Suprapubic skin (tissue), 4 donors: ENCODE results near the gene GIT1. TPM values are rescaled to one million over a fixed set of nuclear protein-coding genes. Genes with fewer than 3 reads are reported as not detected.

Source experiments
- DNase-seq, 2 donors: peaks; one replicate each; pipeline ENCODE4 v3.0.0-alpha.2; 2019; ENCODE audit warnings: low spot score in 2 of 2
- H3K27ac ChIP-seq: fragments of 200-600 bp; sonication (generic); one replicate; pipeline ENCODE4 v1.5.1; 2019
- H3K27me3 ChIP-seq: fragments of 200-600 bp; sonication (generic); one replicate; pipeline ENCODE4 v1.5.1; 2019
- H3K36me3 ChIP-seq: fragments of 200-600 bp; sonication (generic); one replicate; pipeline ENCODE4 v1.5.1; 2019
- H3K4me1 ChIP-seq: fragments of 200-600 bp; sonication (generic); one replicate; pipeline ENCODE4 v1.5.1; 2019
- H3K4me3 ChIP-seq: fragments of 200-600 bp; sonication (generic); one replicate; pipeline ENCODE4 v1.5.1; 2019; ENCODE audit warnings: mild to moderate bottlenecking
- H3K9me3 ChIP-seq: fragments of 200-600 bp; sonication (generic); one replicate; pipeline ENCODE4 v1.5.1; 2019
- EP300 ChIP-seq: sonication (generic); formaldehyde crosslinking; IDR thresholded peaks from one replicate; pipeline ENCODE4 v1.6.1; 2017; ENCODE audit warnings: antibody characterized with exemption
- POLR2A ChIP-seq, 2 donors: fragments of 450-650 bp; IDR thresholded peaks; one replicate each; pipeline ENCODE4 v1.6.1; 2017; ENCODE audit warnings: antibody characterized with exemption in 2 of 2, mild to moderate bottlenecking in 2 of 2, moderate library complexity in 2 of 2
- POLR2AphosphoS5 ChIP-seq, 3 donors: sonication (generic); formaldehyde crosslinking; IDR thresholded peaks; one replicate each; pipeline ENCODE4 v1.6.1; 2017; ENCODE audit warnings: antibody characterized with exemption in 3 of 3
- WGBS: methylation state at CpG from one replicate; pipeline ENCODE4 v1.1.5; 2018; 5-methylcytosine and 5-hydroxymethylcytosine counted together
- total RNA-seq, 4 donors: library from RNA; depleted of rRNA; stranded (reverse); fragments of >200 nt; gene quantifications; one replicate each; pipeline ENCODE4 v1.1.0, GENCODE V29; 2016
- TF ChIP-seq, protein P1 (sequence below), 2 donors: fragments of 200-600 bp in 1 of 2; fragments of 450-650 bp in 1 of 2; sonication (generic) in 1 of 2; IDR thresholded peaks; one replicate each; pipeline ENCODE4 v1.5.1; 2016 to 2019; ENCODE audit warnings: antibody characterized with exemption in 2 of 2, mild to moderate bottlenecking in 1 of 2, moderate library complexity in 1 of 2

The GIT1 gene
- total RNA-seq, result 100 to 1,000 TPM in 2 of 4 donors, 10 to 100 TPM in 2; 66.7 to 103 (median 90.4) TPM

GRCh38 chr17:29589524-29590410, at the start of gene GIT1:
GIT1 (minus strand) TSS chr17:29589648; CDS start chr17:29589378, 270 bp downstream.
- peak within 1 kb of the TSS; percentile 88 for H3K4me3 ChIP-seq
- peak within 1 kb of the TSS; percentile 86 for H3K27ac ChIP-seq
- H3K36me3 ChIP-seq, result no peaks in the 10 kb centered on the region
- TF ChIP-seq POLR2A (IDR thresholded peaks at IDR 0.05) (peak in 1 of 2 donors; percentile 39), POLR2AphosphoS5 (IDR thresholded peaks at IDR 0.05) (no peak)
- DNase-seq, result no peak
- peaks cover 88% of the 10 kb centered on the region for H3K4me1 ChIP-seq
- no peaks in the 10 kb centered on the region for H3K27me3 ChIP-seq
- 6% methylated on average over 16 of the region's 70 CpGs for WGBS
- H3K9me3 ChIP-seq, result no peaks in the 10 kb centered on the region

DNA sequence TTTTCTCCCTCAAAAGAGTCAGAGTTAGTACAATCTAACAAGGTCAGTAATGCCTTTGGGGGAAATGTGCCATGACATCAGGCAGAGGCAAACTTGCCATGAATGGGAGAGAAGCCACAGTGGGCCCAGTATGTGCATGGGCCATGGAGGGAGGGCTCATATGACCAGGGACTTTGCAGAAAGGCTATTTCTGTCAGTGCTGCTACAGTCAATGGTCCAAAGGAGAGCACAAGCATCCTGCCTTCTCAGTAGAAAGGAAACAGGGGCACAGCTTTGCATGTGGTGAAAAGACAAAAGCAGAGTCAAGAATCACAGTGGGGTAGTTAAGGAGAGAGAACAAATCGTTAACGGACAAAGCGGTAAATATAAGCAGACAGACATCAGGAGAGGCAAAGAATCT, 44.4 kb upstream of the GIT1 start:
- H3K27me3 ChIP-seq, result no peaks in the 10 kb centered on the region
- WGBS, result 95% methylated on average over 3 of the region's 3 CpGs
- no peak for DNase-seq
- no peaks in the 10 kb centered on the region for H3K9me3 ChIP-seq
- peaks cover 5% of the 10 kb centered on the region for H3K4me1 ChIP-seq
- peaks cover 37% of the 10 kb centered on the region for H3K36me3 ChIP-seq
- no peak overlapping the region for H3K27ac ChIP-seq
- H3K4me3 ChIP-seq, result no peak overlapping the region
- TF ChIP-seq, protein P1, sequence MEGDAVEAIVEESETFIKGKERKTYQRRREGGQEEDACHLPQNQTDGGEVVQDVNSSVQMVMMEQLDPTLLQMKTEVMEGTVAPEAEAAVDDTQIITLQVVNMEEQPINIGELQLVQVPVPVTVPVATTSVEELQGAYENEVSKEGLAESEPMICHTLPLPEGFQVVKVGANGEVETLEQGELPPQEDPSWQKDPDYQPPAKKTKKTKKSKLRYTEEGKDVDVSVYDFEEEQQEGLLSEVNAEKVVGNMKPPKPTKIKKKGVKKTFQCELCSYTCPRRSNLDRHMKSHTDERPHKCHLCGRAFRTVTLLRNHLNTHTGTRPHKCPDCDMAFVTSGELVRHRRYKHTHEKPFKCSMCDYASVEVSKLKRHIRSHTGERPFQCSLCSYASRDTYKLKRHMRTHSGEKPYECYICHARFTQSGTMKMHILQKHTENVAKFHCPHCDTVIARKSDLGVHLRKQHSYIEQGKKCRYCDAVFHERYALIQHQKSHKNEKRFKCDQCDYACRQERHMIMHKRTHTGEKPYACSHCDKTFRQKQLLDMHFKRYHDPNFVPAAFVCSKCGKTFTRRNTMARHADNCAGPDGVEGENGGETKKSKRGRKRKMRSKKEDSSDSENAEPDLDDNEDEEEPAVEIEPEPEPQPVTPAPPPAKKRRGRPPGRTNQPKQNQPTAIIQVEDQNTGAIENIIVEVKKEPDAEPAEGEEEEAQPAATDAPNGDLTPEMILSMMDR (IDR thresholded peaks at IDR 0.05), result no peak
- TF ChIP-seq POLR2A (IDR thresholded peaks at IDR 0.05), result no peak
- TF ChIP-seq EP300, result no peak
- no peak for TF ChIP-seq POLR2AphosphoS5 (IDR thresholded peaks at IDR 0.05)

GRCh38 chr17:29630630-29631193, 41.3 kb upstream of the GIT1 start:
- peak in 1 of 2 donors; percentile 30 for DNase-seq
- no peak overlapping the region for H3K27ac ChIP-seq
- peaks cover 3% of the 10 kb centered on the region for H3K4me1 ChIP-seq
- H3K27me3 ChIP-seq, result no peaks in the 10 kb centered on the region
- no peak overlapping the region for H3K4me3 ChIP-seq
- TF ChIP-seq, protein P1 (IDR thresholded peaks at IDR 0.05), result no peak
- TF ChIP-seq EP300 (no peak), POLR2A (IDR thresholded peaks at IDR 0.05) (no peak), POLR2AphosphoS5 (IDR thresholded peaks at IDR 0.05) (no peak)
- H3K9me3 ChIP-seq, result no peaks in the 10 kb centered on the region
- H3K36me3 ChIP-seq, result peaks cover 31% of the 10 kb centered on the region
- WGBS, result 53% methylated on average over 6 of the region's 6 CpGs

DNA sequence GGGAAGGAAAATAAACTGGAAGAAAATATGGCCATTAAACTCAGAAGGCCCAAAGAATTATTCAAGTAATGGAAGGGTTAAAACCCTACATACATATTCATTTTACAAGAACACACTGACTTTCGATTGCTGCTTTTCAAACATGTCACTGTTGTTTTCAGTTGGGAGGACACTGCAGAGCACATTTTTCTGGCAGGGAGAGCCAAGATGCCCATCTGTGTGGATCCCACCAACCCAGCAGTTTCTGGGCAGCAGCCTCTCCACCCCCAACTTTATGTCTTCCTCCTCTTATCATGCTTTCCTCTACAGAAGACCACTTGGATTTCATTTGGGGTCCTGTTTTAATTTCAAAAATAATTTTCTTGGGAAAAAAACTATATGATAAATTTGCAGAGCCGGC, 40.4 kb upstream of the GIT1 start:
- peaks cover 3% of the 10 kb centered on the region for H3K4me1 ChIP-seq
- H3K27me3 ChIP-seq, result no peaks in the 10 kb centered on the region
- H3K36me3 ChIP-seq, result peaks cover 28% of the 10 kb centered on the region
- TF ChIP-seq POLR2A (IDR thresholded peaks at IDR 0.05) (no peak), POLR2AphosphoS5 (IDR thresholded peaks at IDR 0.05) (no peak)
- TF ChIP-seq, protein P1 (IDR thresholded peaks at IDR 0.05), result no peak
- no peak for DNase-seq
- no peak overlapping the region for H3K4me3 ChIP-seq
- 73% methylated on average over 2 of the region's 2 CpGs for WGBS
- H3K9me3 ChIP-seq, result no peaks in the 10 kb centered on the region
- H3K27ac ChIP-seq, result no peak overlapping the region

DNA sequence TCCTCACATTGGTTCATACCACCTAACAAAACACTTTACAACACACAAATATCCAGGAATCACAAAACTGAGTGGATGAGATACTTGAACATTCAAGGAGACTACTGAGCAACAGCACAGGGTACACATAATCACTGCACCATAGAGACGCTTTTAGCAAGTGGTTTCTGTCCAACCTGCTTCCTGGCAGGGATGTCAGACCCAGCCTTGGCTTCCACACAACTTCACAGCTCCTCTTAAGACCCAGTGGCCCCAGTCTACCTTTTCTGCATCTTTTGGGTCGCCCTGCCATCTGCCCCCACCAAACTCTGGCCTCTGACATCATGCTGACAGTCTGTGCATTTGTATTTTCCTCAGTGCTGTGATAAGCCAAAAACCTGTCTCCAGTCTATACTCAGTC, 39.2 kb upstream of the GIT1 start:
- WGBS, result 91% methylated on average over 2 of the region's 2 CpGs
- peaks cover 23% of the 10 kb centered on the region for H3K36me3 ChIP-seq
- DNase-seq, result no peak
- TF ChIP-seq EP300 (no peak), POLR2A (IDR thresholded peaks at IDR 0.05) (no peak), POLR2AphosphoS5 (IDR thresholded peaks at IDR 0.05) (no peak)
- TF ChIP-seq, protein P1 (IDR thresholded peaks at IDR 0.05), result no peak
- H3K9me3 ChIP-seq, result no peaks in the 10 kb centered on the region
- no peak overlapping the region for H3K27ac ChIP-seq
- H3K27me3 ChIP-seq, result no peaks in the 10 kb centered on the region
- H3K4me1 ChIP-seq, result peaks cover 6% of the 10 kb centered on the region
- H3K4me3 ChIP-seq, result no peak overlapping the region
